MM.1S (cell line): ENCODE measurements around the gene RIC1.

ENCODE experiments used
- CTCF ChIP-seq: fragments of 300-600 bp; sonication (generic); IDR thresholded peaks from 2 replicates; pipeline ENCODE4 v1.5.1; 2016; ENCODE audit warnings: antibody characterized with exemption, low read length, mixed read lengths
- EZH2 ChIP-seq: fragments of 300-600 bp; sonication (generic); optimal IDR thresholded peaks from 2 replicates; pipeline ENCODE3; 2017; ENCODE audit warnings: low read depth, mild to moderate bottlenecking, antibody characterized with exemption, low read length, mixed read lengths
- EZH2phosphoT487 ChIP-seq: fragments of 300-600 bp; sonication (generic); IDR thresholded peaks from 2 replicates; pipeline ENCODE4 v1.6.1; 2018; ENCODE audit warnings: antibody characterized with exemption, low read length

GRCh38 chr9:5582835-5583195 is 46.1 kb upstream of the RIC1 start:
- TF ChIP-seq CTCF (no peak), EZH2phosphoT487 (no peak), EZH2 (no peak)
